ENCODE results near the gene CAND2.
A peak's percentile ranks its signal among the peaks of the same experiment; 100 is the strongest.
"Not testable (repeated sequence)": the region's sequence is repeated elsewhere in the genome, so short reads cannot be mapped to it uniquely, and the experiment has no call there.

The CAND2 gene

DNA sequence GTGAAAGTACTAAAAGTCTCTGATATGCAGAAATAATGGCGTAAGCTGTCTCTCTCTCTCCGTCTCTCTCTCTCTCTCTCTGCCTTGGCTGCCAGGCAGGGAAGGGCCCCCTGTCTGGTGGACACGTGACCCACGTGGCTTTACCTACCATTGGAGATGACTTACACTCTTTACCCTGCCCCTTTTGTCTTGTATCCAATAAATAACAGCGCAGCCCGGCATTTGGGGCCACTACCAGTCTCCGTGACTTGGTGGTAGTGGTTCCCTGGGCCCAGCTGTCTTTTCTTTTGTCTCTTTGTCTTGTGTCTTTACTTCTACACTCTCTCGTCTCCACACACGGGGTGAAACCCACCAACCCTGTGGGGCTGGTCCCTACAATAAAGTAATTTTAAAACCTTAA, 25.2 kb upstream of the CAND2 start:
- DNase-seq (ENCODE audit: low read depth in 2 of 2) = no peak

DNA sequence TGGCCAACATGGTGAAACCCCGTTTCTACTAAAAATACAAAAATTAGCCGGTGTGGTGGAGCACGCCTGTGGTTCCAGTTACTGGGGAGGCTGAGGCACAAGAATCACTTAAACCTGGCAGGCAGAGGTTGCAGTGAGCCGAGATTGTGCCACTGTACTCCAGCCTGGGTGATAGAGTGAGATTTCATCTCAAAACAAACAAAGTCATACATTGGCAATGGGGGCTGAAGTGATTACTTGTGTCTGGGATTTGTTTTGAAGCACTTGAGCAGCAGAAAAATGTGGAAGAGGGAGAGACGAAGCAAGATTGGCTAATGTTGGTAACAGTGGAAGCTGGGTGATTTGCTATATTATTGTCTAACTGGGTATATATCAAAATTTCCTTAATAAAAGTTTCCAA, 24.0 kb upstream of the CAND2 start:
- DNase-seq (ENCODE audit: low read depth in 2 of 2) = no peak

GRCh38 chr3:12773030-12773709, 23.3 kb upstream of the CAND2 start:
- DNase-seq (ENCODE audit: low read depth in 2 of 2) = no peak

DNA sequence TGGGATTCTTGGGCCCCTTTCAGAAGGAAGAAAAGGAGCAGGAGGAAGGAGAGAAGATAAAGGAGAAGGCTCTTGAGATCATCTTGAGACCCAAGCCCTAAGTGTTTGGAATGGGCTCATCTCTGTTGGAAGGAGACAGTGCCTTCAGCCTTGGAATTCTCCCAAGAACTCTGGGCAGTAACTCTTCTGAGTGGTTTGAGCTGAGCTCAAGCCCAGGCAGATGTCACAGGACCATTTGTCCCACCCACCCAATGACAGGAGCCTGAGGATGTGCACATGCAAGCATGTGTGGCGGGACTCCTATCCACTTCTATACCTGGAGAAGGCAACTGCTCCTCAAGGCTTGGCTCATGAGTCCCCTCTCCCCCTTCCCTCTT, 22.8 kb upstream of the CAND2 start:
- DNase-seq (ENCODE audit: low read depth in 2 of 2) = no peak

DNA sequence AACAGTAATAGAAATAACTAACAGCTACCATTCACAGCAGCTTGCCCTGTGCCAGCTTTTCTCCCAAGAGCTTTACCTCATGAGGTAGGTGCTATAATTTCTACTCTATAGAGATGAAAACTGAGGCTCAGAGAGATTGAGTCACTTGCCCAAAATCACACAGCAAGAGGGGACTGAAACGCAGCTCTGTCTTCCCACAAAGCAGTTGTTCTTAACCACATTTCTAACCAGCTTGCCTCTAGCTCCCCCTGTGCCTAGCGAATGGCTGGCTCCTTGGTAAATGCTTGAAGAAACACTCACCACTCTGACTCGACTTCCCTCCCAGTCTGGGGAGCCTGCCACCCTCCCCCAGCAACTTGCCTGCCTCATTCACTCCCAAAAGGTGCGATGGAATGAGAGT, 21.9 kb upstream of the CAND2 start:
- no peak for DNase-seq (ENCODE audit: low read depth in 2 of 2)

GRCh38 chr3:12775226-12775625, 21.3 kb upstream of the CAND2 start:
- DNase-seq (ENCODE audit: low read depth in 2 of 2) = no peak

DNA sequence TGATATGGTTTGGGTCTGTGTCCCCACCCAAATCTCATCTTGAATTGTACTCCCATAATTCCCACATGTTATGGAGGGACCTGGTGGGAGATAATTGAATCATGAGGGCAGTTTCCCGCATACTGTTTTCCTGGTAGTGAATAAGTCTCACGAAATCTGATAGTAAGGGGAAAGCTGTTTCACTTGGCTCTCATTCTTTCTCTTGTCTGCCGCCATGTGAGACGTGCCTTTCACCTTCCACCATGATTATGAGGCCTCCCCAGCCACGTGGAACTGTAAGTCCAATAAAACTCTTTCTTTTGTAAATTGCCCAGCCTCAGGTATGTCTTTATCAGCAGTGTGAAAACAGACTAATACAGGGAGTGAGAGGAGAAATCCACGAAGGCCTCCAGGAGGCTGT, 20.5 kb upstream of the CAND2 start:
- DNase-seq (ENCODE audit: low read depth in 2 of 2) = not testable (repeated sequence)

- no peak for DNase-seq (ENCODE audit: low read depth in 2 of 2)
Measured at GRCh38 chr3:12777171-12777570, 19.3 kb upstream of the CAND2 start.

DNA sequence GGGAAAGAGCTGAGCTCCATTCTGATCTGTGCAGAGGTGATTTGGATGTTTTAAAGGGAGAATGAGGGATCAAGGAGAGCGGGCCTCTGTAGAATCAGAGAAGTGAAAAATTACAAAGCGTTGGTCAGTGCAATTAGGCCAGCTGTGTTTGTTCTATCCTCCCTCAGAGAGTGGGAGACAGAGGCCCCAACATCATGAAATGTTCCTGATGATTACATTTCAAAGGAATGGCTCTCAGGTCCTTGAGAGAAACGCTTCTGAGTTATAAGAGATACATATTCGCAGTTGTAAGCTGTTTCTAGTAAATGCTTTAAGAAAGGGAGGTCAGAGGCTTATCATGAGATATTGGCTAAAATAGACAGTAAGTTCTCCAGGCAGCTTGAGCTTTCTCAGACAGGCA, 15.7 kb upstream of the CAND2 start:
- DNase-seq (ENCODE audit: low read depth in 2 of 2) = no peak

- DNase-seq (ENCODE audit: low read depth in 2 of 2) = no peak
Measured at GRCh38 chr3:12782172-12782815, 14.2 kb upstream of the CAND2 start.

GRCh38 chr3:12785096-12785495, 11.4 kb upstream of the CAND2 start:
- no peak for DNase-seq (ENCODE audit: low read depth in 2 of 2)

- DNase-seq (ENCODE audit: low read depth in 2 of 2) = peak; percentile 31 to 44
Measured at GRCh38 chr3:12787346-12787745, 9.1 kb upstream of the CAND2 start.

DNA sequence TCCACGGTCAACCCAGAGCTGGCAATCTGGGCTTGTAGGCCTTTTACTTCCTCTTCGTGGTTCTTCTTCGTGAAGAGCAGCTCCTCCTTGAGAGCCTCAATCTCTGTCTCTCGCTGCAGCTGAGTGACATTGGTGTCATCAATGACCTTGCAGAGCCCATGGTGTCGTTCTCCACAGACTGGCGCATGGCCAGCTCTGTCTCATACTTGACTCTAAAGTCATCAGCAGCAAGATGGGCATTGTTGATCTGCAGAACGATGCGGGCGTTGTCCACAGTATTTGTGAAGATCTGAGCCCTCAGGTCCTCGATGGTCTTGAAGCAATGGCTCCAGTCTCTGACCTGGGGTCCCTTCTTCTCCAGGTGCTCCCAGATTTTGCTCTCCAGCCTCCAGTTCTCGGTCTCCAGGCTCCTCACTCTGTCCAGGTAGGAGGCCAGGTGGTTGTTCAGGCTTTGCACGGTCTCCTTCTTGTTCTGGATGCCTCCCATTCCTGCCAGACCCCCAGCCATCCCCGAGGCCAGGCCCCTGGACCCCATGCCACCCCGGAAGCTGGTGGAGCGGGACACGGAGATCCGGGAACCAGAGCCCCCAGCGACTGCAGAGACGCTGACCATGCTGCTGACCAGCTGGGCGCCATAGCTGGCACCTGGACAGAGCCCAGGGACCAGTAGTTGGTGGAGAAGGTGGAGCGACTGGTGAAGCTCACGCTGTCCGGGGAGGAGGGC, 8.4 kb upstream of the CAND2 start:
- not testable (repeated sequence) for DNase-seq (ENCODE audit: low read depth in 2 of 2)

GRCh38 chr3:12791430-12791829, 5.0 kb upstream of the CAND2 start:
- no peak for DNase-seq (ENCODE audit: low read depth in 2 of 2)

DNA sequence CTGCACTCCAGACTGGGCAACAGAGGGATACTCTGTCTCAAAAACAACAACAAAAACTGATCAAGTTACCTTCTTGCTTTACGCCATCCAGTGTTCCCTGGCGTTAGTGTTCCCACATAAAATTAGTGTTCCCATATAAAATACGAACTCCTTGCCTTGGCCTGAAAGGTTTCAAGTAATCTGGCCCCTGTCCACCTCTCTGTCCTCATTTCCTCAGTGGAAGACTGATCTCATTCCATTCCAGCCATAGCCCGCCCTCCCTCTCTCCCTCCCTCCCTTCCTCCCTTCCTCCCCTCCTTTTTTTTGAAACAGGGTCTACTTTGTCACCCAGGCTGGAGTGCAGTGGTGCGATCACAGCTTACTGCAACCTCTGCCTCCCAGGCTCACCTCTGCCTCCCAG, 2.8 kb upstream of the CAND2 start:
- DNase-seq (ENCODE audit: low read depth in 2 of 2) = no peak

- DNase-seq (ENCODE audit: low read depth in 2 of 2) = no peak
Measured at GRCh38 chr3:12797124-12797891, 828 bp downstream of the CAND2 start.

GRCh38 chr3:12797892-12798558, 1.5 kb downstream of the CAND2 start:
- DNase-seq (ENCODE audit: low read depth in 2 of 2) = no peak

DNA sequence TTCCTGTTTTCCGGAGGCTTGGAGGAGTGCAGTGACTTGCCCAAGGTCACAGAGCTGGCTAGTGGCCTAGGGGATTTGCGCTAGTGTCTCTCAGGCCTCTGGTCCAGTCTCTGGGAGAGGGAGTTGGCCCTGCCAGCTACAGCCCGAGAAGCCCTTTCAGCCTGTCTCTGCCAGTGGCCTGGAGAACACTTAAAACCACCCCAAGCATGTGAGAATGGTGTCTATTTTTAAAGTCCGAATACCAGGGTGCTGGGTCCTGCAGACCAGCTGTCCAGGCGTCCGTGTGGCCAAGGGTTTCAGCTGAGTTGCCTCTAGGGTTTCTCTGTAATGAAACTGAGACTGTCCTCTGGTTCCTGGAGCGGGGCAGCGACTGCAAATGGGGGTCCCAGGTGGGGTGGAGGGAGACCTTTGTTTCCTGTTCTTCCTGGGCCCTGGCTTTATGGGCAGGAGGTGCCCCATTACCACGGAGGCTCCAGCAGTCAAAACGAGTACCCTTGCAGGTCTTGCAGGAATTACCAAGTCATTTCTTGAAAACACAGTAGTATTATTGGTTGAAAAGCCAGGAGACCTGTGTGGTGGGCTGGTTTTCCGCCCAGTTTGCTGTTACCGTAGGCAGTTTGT, 2.2 kb downstream of the CAND2 start:
- no peak for DNase-seq (ENCODE audit: low read depth in 2 of 2)

DNA sequence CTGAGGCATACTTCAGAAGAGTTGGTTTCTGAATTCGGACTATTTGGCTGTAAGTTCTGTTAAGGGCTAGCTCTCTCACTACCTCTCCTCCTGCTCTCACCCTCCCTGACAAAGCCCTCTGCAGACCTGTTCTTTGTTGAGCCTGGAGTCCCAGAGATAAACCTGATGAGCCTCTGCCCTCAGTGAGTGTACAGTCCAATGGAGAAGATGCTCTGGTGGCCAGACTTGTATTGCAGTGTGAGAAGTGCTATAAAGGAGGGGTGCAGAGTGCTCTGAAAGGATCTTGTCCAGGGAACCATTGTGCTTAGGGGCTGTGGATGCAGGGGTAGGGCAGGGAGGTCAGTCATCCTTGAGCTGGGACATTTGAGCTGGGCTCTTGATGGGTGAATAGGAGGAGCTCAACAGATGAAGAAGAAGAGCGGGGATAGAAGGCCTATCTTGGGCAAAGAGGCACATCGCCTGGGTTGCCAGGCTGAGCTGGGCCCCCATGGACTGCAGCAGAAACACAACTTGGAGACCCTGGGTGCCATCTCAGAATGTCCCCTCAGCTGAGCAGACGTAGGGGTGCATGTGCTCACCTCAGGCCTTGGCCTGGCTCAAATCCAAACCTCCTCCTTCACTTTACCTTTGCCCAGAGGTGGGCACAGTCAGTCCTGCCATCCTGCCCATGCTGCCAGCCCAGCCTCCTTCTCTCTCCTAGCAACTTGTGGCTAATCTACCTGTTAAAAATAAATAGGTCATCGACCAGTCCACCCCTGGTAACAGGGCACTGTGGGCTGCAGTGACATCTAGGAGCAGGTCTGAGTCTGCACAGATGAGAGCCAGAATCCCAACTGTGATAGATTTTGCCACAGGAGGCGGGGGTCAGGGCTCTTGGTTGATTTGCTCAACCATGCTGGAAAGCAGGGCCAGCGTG, 3.3 kb downstream of the CAND2 start:
- DNase-seq (ENCODE audit: low read depth in 2 of 2) = no peak

- DNase-seq (ENCODE audit: low read depth in 2 of 2) = no peak
Measured at GRCh38 chr3:12803371-12803770, 6.9 kb downstream of the CAND2 start.
